Measurements from ENCODE around the gene C20orf204. TPM values are rescaled to one million over a fixed set of nuclear protein-coding genes. Genes with fewer than 3 reads are reported as not detected.

The C20orf204 gene
- total and polyA plus RNA-seq, 2 of the 4 experiments (the other 2 are of a cell fraction) = 0.09 to 0.18 TPM

DNA sequence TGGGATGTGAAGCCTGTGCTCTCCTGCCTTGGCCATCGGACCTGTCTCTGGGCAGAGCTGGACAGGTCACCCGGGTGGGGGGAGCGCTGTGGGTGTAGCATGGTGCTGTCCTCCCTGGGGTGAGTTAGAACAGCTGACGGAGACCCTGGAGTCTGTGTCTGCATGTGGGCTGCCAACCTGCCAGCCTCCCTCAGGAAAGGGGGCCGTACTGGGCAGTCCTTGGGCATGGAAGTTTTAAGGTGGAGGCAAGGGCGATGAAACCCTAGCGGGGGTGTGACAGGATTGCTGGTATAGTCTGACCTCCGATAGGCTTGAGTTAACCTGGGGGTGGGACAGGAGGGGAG is 11.0 kb downstream of the C20orf204 start:
- Histone ChIP-seq H2AFZ (replicated peaks; ENCODE audit: low read length, poor library complexity) (no peak overlapping the region), H3K27me3 (ENCODE audit: control insufficient read depth, insufficient read depth, low read length) (peaks cover 66% of the 10 kb centered on the region), H2BK20ac (ENCODE audit: low read depth, low read length) (no peak overlapping the region), H3K4ac (ENCODE audit: low read depth, low read length) (no peak overlapping the region), H3K4me2 (ENCODE audit: low read depth, low read length) (no peak overlapping the region), H2AK9ac (replicated peaks; ENCODE audit: low read depth, low read length, poor library complexity) (no peak overlapping the region), H2BK15ac (ENCODE audit: low read depth, low read length) (no peak overlapping the region), H3K79me1 (ENCODE audit: low read depth in 1 of 2, low read length in 2 of 2) (no peaks in the 10 kb centered on the region), H3K27ac (ENCODE audit: insufficient read depth, low read length) (no peak overlapping the region), H3K23ac (ENCODE audit: low read depth, low read length) (no peak overlapping the region), H4K91ac (ENCODE audit: insufficient read depth, low read depth, low read length) (no peak overlapping the region), H3K9ac (ENCODE audit: low read depth, low read length) (no peak overlapping the region), H3K9me1 (ENCODE audit: insufficient read depth, low read length) (no peaks in the 10 kb centered on the region), H2AK5ac (ENCODE audit: low read depth, low read length) (no peak overlapping the region), H4K8ac (ENCODE audit: low read depth in 2 of 2, low read length in 2 of 2) (no peak overlapping the region), H3K9me3 (ENCODE audit: control insufficient read depth, insufficient read depth, low read length) (no peaks in the 10 kb centered on the region), H3K4me3 (ENCODE audit: insufficient read depth, low read depth, low read length) (no peak overlapping the region), H3K56ac (ENCODE audit: extremely low read depth, insufficient read depth, low read length) (no peak overlapping the region), H2BK120ac (ENCODE audit: low read depth, low read length) (no peak overlapping the region), H4K5ac (ENCODE audit: low read depth, low read length) (no peak overlapping the region), H3K36me3 (ENCODE audit: control insufficient read depth, insufficient read depth, low read length) (no peaks in the 10 kb centered on the region), H2BK5ac (ENCODE audit: low read depth, low read length, poor library complexity, severe bottlenecking) (no peak overlapping the region), H3K14ac (replicated peaks; ENCODE audit: low read depth, low read length) (no peak overlapping the region), H3K4me1 (ENCODE audit: control insufficient read depth, insufficient read depth, low read length) (peaks cover 2% of the 10 kb centered on the region; the same call in 1 of the 2 replicates), H3K18ac (ENCODE audit: low read depth, low read length) (no peak overlapping the region), H4K20me1 (ENCODE audit: insufficient read depth, low read length) (no peaks in the 10 kb centered on the region; the same call in 1 of the 2 replicates)
- in situ Hi-C loops (cut with MboI; ENCODE audit: low sequenced_read_pairs) = no loop called here
- intact Hi-C loops (cut with micrococcal nuclease) = no loop called here
- BruUV-seq (replicated peaks) = no TSS peak
- CTCF ChIA-PET = no interaction called here
- dilution Hi-C loops (cut with HindIII; ENCODE audit: low sequenced_read_pairs, unreplicated experiment) = no loop called here
- DNase-seq = no peak
- no peak for ATAC-seq (ENCODE audit: low read depth)
- 76% methylated on average over 4 of the region's 8 CpGs; no CpG with 5 or more reads in 1 of the 2 experiments for WGBS, 2 experiments (ENCODE audit: extremely low coverage in 2 of 2, insufficient read length in 1 of 2)
- TF ChIP-seq, protein P1, sequence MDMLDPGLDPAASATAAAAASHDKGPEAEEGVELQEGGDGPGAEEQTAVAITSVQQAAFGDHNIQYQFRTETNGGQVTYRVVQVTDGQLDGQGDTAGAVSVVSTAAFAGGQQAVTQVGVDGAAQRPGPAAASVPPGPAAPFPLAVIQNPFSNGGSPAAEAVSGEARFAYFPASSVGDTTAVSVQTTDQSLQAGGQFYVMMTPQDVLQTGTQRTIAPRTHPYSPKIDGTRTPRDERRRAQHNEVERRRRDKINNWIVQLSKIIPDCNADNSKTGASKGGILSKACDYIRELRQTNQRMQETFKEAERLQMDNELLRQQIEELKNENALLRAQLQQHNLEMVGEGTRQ (IDR thresholded peaks at IDR 0.05; ENCODE audit: low read depth, low read length) = no peak
- no peak for TF ChIP-seq SMC3 (IDR thresholded peaks at IDR 0.05; ENCODE audit: low read depth, low read length)
- no peak for TF ChIP-seq RFX5 (IDR thresholded peaks at IDR 0.05; ENCODE audit: low read depth, low read length)
- TF ChIP-seq NFE2L2 (IDR thresholded peaks at IDR 0.05; ENCODE audit: low read depth, low read length) = no peak
- TF ChIP-seq, protein P2, sequence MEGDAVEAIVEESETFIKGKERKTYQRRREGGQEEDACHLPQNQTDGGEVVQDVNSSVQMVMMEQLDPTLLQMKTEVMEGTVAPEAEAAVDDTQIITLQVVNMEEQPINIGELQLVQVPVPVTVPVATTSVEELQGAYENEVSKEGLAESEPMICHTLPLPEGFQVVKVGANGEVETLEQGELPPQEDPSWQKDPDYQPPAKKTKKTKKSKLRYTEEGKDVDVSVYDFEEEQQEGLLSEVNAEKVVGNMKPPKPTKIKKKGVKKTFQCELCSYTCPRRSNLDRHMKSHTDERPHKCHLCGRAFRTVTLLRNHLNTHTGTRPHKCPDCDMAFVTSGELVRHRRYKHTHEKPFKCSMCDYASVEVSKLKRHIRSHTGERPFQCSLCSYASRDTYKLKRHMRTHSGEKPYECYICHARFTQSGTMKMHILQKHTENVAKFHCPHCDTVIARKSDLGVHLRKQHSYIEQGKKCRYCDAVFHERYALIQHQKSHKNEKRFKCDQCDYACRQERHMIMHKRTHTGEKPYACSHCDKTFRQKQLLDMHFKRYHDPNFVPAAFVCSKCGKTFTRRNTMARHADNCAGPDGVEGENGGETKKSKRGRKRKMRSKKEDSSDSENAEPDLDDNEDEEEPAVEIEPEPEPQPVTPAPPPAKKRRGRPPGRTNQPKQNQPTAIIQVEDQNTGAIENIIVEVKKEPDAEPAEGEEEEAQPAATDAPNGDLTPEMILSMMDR (conservative IDR thresholded peaks at IDR 0.05; ENCODE audit: low read depth, low read length) = no peak
- no peak for TF ChIP-seq RCOR1 (IDR thresholded peaks at IDR 0.05; ENCODE audit: insufficient replicate concordance, low read length)
- TF ChIP-seq MXI1 (IDR thresholded peaks at IDR 0.05; ENCODE audit: borderline replicate concordance, low read depth, low read length) = no peak
- no peak for TF ChIP-seq POLR2A (IDR thresholded peaks at IDR 0.05; ENCODE audit: low read depth, low read length)
- TF ChIP-seq CEBPB (IDR thresholded peaks at IDR 0.05; ENCODE audit: low read depth, low read length) = no peak
- no peak for TF ChIP-seq MAFK (IDR thresholded peaks at IDR 0.05; ENCODE audit: low read depth, low read length)
- no peak for TF ChIP-seq CHD1 (IDR thresholded peaks at IDR 0.05; ENCODE audit: low read depth, low read length)
- TF ChIP-seq MAZ (IDR thresholded peaks at IDR 0.05; ENCODE audit: borderline replicate concordance, low read depth, low read length) = no peak
- TF ChIP-seq FOS (IDR thresholded peaks at IDR 0.05; ENCODE audit: low read depth, low read length) = no peak
- TF ChIP-seq, protein P3, sequence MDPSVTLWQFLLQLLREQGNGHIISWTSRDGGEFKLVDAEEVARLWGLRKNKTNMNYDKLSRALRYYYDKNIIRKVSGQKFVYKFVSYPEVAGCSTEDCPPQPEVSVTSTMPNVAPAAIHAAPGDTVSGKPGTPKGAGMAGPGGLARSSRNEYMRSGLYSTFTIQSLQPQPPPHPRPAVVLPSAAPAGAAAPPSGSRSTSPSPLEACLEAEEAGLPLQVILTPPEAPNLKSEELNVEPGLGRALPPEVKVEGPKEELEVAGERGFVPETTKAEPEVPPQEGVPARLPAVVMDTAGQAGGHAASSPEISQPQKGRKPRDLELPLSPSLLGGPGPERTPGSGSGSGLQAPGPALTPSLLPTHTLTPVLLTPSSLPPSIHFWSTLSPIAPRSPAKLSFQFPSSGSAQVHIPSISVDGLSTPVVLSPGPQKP (IDR thresholded peaks at IDR 0.05; ENCODE audit: borderline replicate concordance, low read depth, low read length) = no peak
- no peak for TF ChIP-seq RAD21 (IDR thresholded peaks at IDR 0.05; ENCODE audit: low read length)
- POLR2A ChIA-PET (ENCODE audit: unreplicated experiment) = no interaction called here

Data from IMR-90 (cell line).